Stimulated activated effector memory CD8-positive, alpha-beta T cell treated with anti-CD3 and anti-CD28 coated beads, Interleukin-12 subunit alpha, Interleukin-12 subunit beta, amount 100 ng/mL, for 72 hours (primary cell): ENCODE results near the gene SIGLEC1.

ENCODE experiments used
- ATAC-seq: fragments of 150-1000 bp; cut with Tn5 transposase; 2 replicates; pipeline ENCODE4 v1.10.0; 2021
- DNase-seq, 2 donors: peaks; one replicate each; pipeline ENCODE4 v3.0.0; 2021 to 2022; ENCODE audit warnings: low spot score in 2 of 2
- H3K27ac Mint-ChIP-seq: one replicate; pipeline ENCODE4 v1.8.0; 2022; ENCODE audit warnings: mild to moderate bottlenecking, mixed read lengths
- H3K36me3 Mint-ChIP-seq: one replicate; pipeline ENCODE4 v1.8.0; 2022; ENCODE audit warnings: mild to moderate bottlenecking, mixed read lengths
- H3K4me1 Mint-ChIP-seq: one replicate; pipeline ENCODE4 v1.8.0; 2022; ENCODE audit warnings: mixed read lengths
- H3K4me3 Mint-ChIP-seq: one replicate; pipeline ENCODE4 v1.8.0; 2022; ENCODE audit warnings: mild to moderate bottlenecking, mixed read lengths
- H3K9me3 Mint-ChIP-seq: one replicate; pipeline ENCODE4 v1.8.0; 2022; ENCODE audit warnings: mixed read lengths

The SIGLEC1 gene

GRCh38 chr20:3712279-3712873, at the start of gene SIGLEC1:
Gene SIGLEC1 (minus strand): TSS chr20:3712600. CDS start chr20:3707128, 5,472 bp downstream.
- Mint-ChIP-seq H3K27ac (no peak within 1 kb of the TSS), H3K9me3 (no peaks in the 10 kb centered on the region), H3K4me3 (no peak within 1 kb of the TSS), H3K36me3 (no peaks in the 10 kb centered on the region), H3K4me1 (peaks cover 19% of the 10 kb centered on the region)
- DNase-seq: no peak
- ATAC-seq: no peak

GRCh38 chr20:3760655-3761348, 48.4 kb upstream of the SIGLEC1 start:
- no peak for DNase-seq
- Mint-ChIP-seq H3K9me3 (no peaks in the 10 kb centered on the region), H3K36me3 (peaks cover 12% of the 10 kb centered on the region), H3K4me3 (no peak overlapping the region), H3K4me1 (peaks cover 23% of the 10 kb centered on the region), H3K27ac (peak overlapping the region; percentile 44)
- ATAC-seq: no peak

GRCh38 chr20:3759884-3760283, 47.5 kb upstream of the SIGLEC1 start:
- Mint-ChIP-seq H3K4me1 (peaks cover 14% of the 10 kb centered on the region), H3K36me3 (peaks cover 13% of the 10 kb centered on the region), H3K9me3 (no peaks in the 10 kb centered on the region), H3K4me3 (no peak overlapping the region), H3K27ac (peak overlapping the region; percentile 44)
- DNase-seq (no peak), ATAC-seq (no peak)

- no peak for ATAC-seq
- Mint-ChIP-seq H3K36me3 (peaks cover 18% of the 10 kb centered on the region), H3K27ac (peak overlapping the region; percentile 44), H3K4me3 (no peak overlapping the region), H3K9me3 (no peaks in the 10 kb centered on the region), H3K4me1 (peaks cover 9% of the 10 kb centered on the region)
- no peak for DNase-seq
Measured at GRCh38 chr20:3759316-3759823, 47.0 kb upstream of the SIGLEC1 start.

- Mint-ChIP-seq H3K27ac (no peak overlapping the region), H3K9me3 (no peaks in the 10 kb centered on the region), H3K4me1 (peaks cover 8% of the 10 kb centered on the region), H3K36me3 (peaks cover 19% of the 10 kb centered on the region), H3K4me3 (no peak overlapping the region)
- no peak for ATAC-seq
- no peak for DNase-seq
Measured at GRCh38 chr20:3758566-3758965, 46.2 kb upstream of the SIGLEC1 start.

- no peak for ATAC-seq
Measured at GRCh38 chr20:3757268-3757667, 44.9 kb upstream of the SIGLEC1 start.

GRCh38 chr20:3755814-3756480, 43.5 kb upstream of the SIGLEC1 start:
- DNase-seq (no peak), ATAC-seq (no peak)
- Mint-ChIP-seq H3K36me3 (peaks cover 13% of the 10 kb centered on the region), H3K4me3 (no peak overlapping the region), H3K4me1 (peaks cover 16% of the 10 kb centered on the region), H3K9me3 (no peaks in the 10 kb centered on the region), H3K27ac (no peak overlapping the region)

More at GRCh38 chr20:3757268-3757667, 44.9 kb upstream of the SIGLEC1 start:
- DNase-seq: no peak
- Mint-ChIP-seq H3K27ac (no peak overlapping the region), H3K9me3 (no peaks in the 10 kb centered on the region), H3K4me3 (no peak overlapping the region), H3K36me3 (peaks cover 19% of the 10 kb centered on the region), H3K4me1 (peaks cover 12% of the 10 kb centered on the region)

- DNase-seq (no peak), ATAC-seq (no peak)
- no peak overlapping the region for H3K4me3 Mint-ChIP-seq
- peaks cover 13% of the 10 kb centered on the region for H3K36me3 Mint-ChIP-seq
- H3K4me1 Mint-ChIP-seq: peaks cover 16% of the 10 kb centered on the region
- no peak overlapping the region for H3K27ac Mint-ChIP-seq
- H3K9me3 Mint-ChIP-seq: no peaks in the 10 kb centered on the region
Measured at GRCh38 chr20:3755269-3755668, 42.9 kb upstream of the SIGLEC1 start.

- DNase-seq: no peak
- no peak overlapping the region for H3K4me3 Mint-ChIP-seq
- H3K9me3 Mint-ChIP-seq: no peaks in the 10 kb centered on the region
- peak overlapping the region; percentile 56 for H3K27ac Mint-ChIP-seq
- no peak for ATAC-seq
- peaks cover 8% of the 10 kb centered on the region for H3K4me1 Mint-ChIP-seq
- peaks cover 13% of the 10 kb centered on the region for H3K36me3 Mint-ChIP-seq
Measured at GRCh38 chr20:3754276-3754630, 41.9 kb upstream of the SIGLEC1 start.

- Mint-ChIP-seq H3K9me3 (no peaks in the 10 kb centered on the region), H3K36me3 (peaks cover 16% of the 10 kb centered on the region), H3K4me3 (no peak overlapping the region), H3K4me1 (peaks cover 8% of the 10 kb centered on the region), H3K27ac (no peak overlapping the region)
- DNase-seq (no peak), ATAC-seq (no peak)
Measured at GRCh38 chr20:3753501-3754275, 41.3 kb upstream of the SIGLEC1 start.

GRCh38 chr20:3753098-3753497, 40.7 kb upstream of the SIGLEC1 start:
- ATAC-seq (peak; percentile 64), DNase-seq (peak in 1 of 2 donors; percentile 71)
- Mint-ChIP-seq H3K27ac (no peak overlapping the region), H3K36me3 (peaks cover 15% of the 10 kb centered on the region), H3K4me3 (no peak overlapping the region), H3K9me3 (no peaks in the 10 kb centered on the region), H3K4me1 (peaks cover 8% of the 10 kb centered on the region)

GRCh38 chr20:3752386-3752759, 40.0 kb upstream of the SIGLEC1 start:
- peak overlapping the region; percentile 53 for H3K4me3 Mint-ChIP-seq
- H3K27ac Mint-ChIP-seq: no peak overlapping the region
- no peaks in the 10 kb centered on the region for H3K9me3 Mint-ChIP-seq
- peaks cover 8% of the 10 kb centered on the region for H3K4me1 Mint-ChIP-seq
- peaks cover 12% of the 10 kb centered on the region for H3K36me3 Mint-ChIP-seq
- ATAC-seq (no peak), DNase-seq (no peak)

GRCh38 chr20:3751675-3752385, 39.4 kb upstream of the SIGLEC1 start:
- ATAC-seq: peak; percentile 52
- peaks cover 8% of the 10 kb centered on the region for H3K4me1 Mint-ChIP-seq
- peaks cover 12% of the 10 kb centered on the region for H3K36me3 Mint-ChIP-seq
- H3K9me3 Mint-ChIP-seq: no peaks in the 10 kb centered on the region
- peak in 1 of 2 donors; percentile 21 for DNase-seq
- no peak overlapping the region for H3K27ac Mint-ChIP-seq
- peak overlapping the region; percentile 53 for H3K4me3 Mint-ChIP-seq

- Mint-ChIP-seq H3K36me3 (peaks cover 12% of the 10 kb centered on the region), H3K4me3 (peak overlapping the region; percentile 23), H3K9me3 (no peaks in the 10 kb centered on the region), H3K4me1 (peaks cover 8% of the 10 kb centered on the region), H3K27ac (no peak overlapping the region)
- DNase-seq: no peak
- no peak for ATAC-seq
Measured at GRCh38 chr20:3751305-3751674, 38.9 kb upstream of the SIGLEC1 start.
